Muscle of back (tissue), 11 donors: ENCODE data around the gene KLF1. TPM values are rescaled to one million over a fixed set of nuclear protein-coding genes. Genes with fewer than 3 reads are reported as not detected.
A peak's percentile ranks its signal among the peaks of the same experiment; 100 is the strongest.

Experiments
- DNase-seq, 3 donors: peaks; one replicate each; pipeline versions ENCODE4 v3.0.0 to v3.0.0-alpha.2; 2013
- polyA plus RNA-seq, 10 donors: library from polyadenylated mRNA; unstranded; fragments of 120-200 nt; gene quantifications; one replicate each; pipeline ENCODE4 v1.2.1, GENCODE V29; 2013; ENCODE audit not compliant: insufficient read length in 10 of 10

Gene KLF1
- polyA plus RNA-seq, 10 donors: 0.19 to 1.6 (median 0.68) TPM

DNA sequence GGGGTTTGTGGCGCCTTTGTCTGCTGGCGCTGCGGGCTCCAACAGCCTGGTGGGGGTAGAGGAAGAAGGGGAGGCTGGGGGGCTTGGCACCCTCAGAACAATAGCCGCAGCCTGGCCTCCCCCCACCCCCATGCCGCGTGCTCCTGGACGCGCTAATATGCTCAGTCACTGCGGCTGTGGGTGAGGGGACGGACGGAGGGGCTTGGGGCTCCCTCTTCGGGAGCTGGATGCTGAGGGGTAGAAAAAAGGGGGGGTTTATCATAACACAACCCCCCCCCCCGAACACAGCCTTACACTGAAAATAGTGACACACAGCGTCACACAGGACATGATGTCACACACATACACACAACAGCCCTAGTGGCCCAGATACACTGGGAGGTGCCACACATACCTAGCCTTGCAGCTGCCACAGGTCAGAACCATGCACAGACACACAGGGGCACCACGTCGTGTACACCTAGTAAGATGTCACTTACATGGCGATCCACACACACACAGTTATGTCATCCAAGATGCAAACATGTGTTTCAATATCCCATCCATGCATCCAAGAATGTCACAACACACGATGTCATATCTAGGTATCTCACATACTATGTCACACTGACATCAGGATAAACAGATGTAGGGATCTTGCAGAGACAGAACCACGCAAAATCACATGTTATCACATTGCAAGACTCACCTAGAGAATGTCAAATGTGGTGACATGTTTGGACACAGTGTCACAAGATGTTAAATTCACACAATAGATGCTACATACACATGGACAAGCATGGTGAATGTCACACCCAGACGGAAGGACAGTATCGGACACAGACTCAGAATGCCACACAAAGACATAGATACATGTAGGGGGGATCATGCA lies 47.9 kb downstream of the KLF1 start:
- DNase-seq: no peak

DNA sequence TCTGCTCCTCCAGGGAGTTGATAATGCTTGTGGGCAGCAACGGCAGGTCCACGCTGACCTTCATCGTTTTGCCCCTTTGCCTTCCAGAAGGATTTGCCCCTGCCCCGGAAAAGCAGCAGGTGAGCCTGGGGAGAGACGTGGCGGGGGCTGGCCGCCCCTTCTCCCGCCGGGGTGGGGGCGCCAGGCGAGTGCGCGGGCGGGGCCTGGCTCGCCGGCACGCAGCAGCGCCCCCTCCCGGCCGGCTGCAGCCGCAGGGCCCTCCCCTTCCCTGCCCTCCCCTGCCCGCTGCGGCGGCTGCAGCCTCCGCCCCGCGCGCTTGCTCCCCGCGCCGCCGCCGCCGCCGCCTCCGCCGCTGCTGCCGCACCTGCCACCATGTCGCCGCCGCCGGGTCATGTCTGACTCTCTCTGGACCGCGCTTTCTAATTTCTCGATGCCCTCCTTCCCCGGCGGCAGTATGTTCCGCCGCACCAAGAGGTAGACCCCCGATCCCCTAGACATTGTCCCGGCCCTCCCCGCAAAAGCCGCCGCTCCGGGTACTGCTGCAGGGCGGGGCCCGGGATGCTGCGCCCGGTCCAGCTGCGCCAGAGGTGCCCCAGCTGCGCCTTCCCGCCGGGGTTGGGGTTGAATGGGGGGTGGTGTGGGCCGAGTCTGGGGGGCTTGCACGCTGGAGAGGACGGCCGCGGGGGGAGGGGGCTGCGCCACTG lies 48.7 kb downstream of the KLF1 start, which contains the start of gene MAST1:
Gene MAST1 (plus strand): TSS at position 334 of the 704 bp plus-strand sequence. CDS start 58 bp downstream, at position 392.
- peak in 1 of 3 donors; percentile 42 for DNase-seq

DNA sequence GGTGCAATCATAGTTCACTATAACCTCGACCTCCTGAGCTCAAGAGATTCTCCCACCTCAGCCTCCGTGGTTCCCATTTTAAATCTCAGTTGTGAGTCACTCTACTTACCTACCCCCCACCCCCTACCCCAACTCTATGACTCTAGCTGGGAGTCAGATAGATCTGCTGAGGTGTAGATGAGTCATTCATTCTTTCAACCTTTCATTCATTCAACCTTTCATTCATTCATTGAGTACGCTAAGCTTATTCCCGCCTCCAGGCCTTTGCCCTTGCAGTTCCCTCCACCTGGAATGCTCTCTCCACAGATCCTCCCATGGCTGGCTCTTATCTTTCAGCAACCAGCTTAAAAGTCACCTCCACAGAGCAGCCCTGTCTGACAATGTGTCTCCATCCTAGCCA lies 49.8 kb downstream of the KLF1 start:
- no peak for DNase-seq

DNA sequence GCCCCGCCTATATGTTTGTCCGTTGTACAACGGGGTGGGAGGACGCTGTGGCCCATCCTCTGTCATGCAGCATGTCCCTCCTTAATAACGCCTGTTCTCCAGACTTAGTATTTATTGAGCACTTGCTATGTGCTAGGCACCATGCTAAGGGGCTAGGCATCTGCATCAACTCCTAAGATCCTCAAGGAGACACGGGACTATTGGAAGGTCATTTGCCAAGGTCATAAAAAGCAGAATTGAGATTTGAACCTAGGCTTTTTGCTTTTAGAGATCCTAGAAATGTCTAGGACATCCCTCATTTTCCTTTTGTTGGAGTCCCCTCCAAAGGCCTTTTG lies 50.5 kb downstream of the KLF1 start:
- no peak for DNase-seq

DNA sequence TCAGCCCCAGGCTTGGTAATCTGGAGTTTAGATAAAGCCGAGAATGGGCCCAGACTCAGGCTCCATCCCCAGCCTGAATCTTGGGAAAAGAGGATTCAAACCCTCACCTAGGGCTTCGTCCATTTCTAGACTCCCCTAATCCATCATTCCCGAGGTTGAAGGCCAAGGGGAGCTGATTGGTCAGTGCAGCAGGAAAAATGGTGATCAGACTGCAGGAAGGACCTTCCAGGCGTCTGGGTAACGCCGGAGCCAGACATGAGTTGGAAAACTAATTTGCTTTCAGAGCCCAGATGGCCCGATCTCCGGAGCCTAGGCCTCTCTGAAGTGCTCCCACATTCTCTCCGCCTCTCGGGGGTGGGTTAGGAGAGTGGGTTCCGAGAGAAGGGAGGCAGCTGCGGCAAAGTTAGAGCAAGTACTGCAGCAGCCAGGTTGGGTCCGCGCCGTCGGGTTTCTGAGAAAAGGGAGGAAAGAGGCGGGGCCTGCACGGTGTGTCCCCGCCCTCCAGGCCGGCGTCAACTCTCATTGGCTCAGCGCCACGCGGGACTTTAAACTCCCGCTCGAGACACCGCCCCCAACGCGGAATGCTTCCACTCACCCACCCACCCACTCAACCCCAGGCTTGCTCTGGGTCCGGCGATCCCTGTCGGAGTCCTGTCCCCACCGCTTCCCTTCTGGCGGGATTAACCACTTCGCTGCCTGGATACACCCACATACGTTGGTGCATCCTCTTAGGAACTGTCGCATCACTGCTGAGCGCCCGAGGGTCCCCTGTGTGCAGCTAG lies 51.8 kb downstream of the KLF1 start:
- peak in 1 of 3 donors; percentile 40 for DNase-seq

DNA sequence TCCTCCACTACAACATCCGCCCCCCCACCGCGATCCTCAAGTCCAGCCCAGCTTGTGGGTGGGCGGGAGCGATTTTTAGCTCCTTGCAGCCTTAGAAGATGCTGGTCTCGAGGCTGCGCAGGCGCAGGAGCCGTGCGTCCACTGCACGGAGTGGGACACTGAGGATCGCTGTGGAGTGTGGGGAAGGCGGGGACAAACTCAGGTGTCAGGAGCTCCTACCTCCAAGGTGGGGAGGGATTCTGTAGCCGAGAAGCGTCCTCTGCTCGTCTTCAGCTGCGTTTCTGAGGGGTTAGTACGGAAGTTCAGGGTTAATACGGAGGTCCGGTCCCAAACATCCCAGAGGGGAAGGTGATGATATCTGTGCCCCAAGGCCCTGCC lies 52.4 kb downstream of the KLF1 start, which contains the start of gene RTBDN:
Gene RTBDN (minus strand): TSS at position 14 of the 378 bp plus-strand sequence. CDS start 4,600 bp downstream, outside the sequence.
- DNase-seq: no peak

Other genes with a start within 250 kb of the KLF1 start
- 10 to 100 TPM; 23.1 to 38.2 (median 27.9) TPM for gene MAN2B1, start 220.5 kb downstream of the KLF1 start, polyA plus RNA-seq
- 10 to 100 TPM in 6 of 10 donors, 1 to 10 TPM in 4; 5.8 to 13.2 (median 10.6) TPM for gene WDR83, start 220.4 kb downstream of the KLF1 start, polyA plus RNA-seq
- gene DHPS, start 205.3 kb downstream of the KLF1 start, polyA plus RNA-seq: 10 to 100 TPM; 52.3 to 63.0 (median 59.8) TPM
- not detected for gene GNG14, start 199.2 kb downstream of the KLF1 start, polyA plus RNA-seq
- gene FBXW9, start 190.6 kb downstream of the KLF1 start, polyA plus RNA-seq: 1 to 10 TPM; 2.5 to 6.3 (median 4.1) TPM
- gene TNPO2, start 163.3 kb downstream of the KLF1 start, polyA plus RNA-seq: 10 to 100 TPM; 44.6 to 69.5 (median 54.9) TPM
- 100 to 1,000 TPM; 130 to 217 (median 172) TPM for gene TRIR, start 152.5 kb downstream of the KLF1 start, polyA plus RNA-seq
- gene GET3, start 149.7 kb downstream of the KLF1 start, polyA plus RNA-seq: 10 to 100 TPM; 36.3 to 54.8 (median 41.8) TPM
- gene BEST2, start 135.4 kb downstream of the KLF1 start, polyA plus RNA-seq: not detected
- 10 to 100 TPM; 15.9 to 42.5 (median 22.4) TPM for gene HOOK2, start 111.6 kb downstream of the KLF1 start, polyA plus RNA-seq
- 100 to 1,000 TPM in 1 of 10 donors, 10 to 100 TPM in 9; 13.8 to 217 (median 45.0) TPM for gene JUNB, start 95.7 kb downstream of the KLF1 start, polyA plus RNA-seq
- 100 to 1,000 TPM; 135 to 183 (median 163) TPM for gene PRDX2, start 85.4 kb downstream of the KLF1 start, polyA plus RNA-seq
- gene THSD8, start 85.1 kb downstream of the KLF1 start, polyA plus RNA-seq: 1 to 10 TPM; 1.3 to 6.3 (median 3.3) TPM
- 10 to 100 TPM; 13.4 to 36.2 (median 19.9) TPM for gene RNASEH2A, start 80.6 kb downstream of the KLF1 start, polyA plus RNA-seq
- not detected for gene RTBDN, start 52.6 kb downstream of the KLF1 start, polyA plus RNA-seq
- gene MAST1, start 48.7 kb downstream of the KLF1 start, polyA plus RNA-seq: under 1 TPM in 9 of 10 donors, not detected in 1; 0.11 to 0.91 (median 0.66) TPM
- gene DNASE2, start 5.8 kb downstream of the KLF1 start, polyA plus RNA-seq: 10 to 100 TPM in 4 of 10 donors, 1 to 10 TPM in 6; 6.1 to 13.9 (median 9.4) TPM
- gene GCDH, start 4.0 kb upstream of the KLF1 start, polyA plus RNA-seq: 10 to 100 TPM; 19.1 to 33.2 (median 27.2) TPM
- gene SYCE2, start 32.1 kb upstream of the KLF1 start, polyA plus RNA-seq: 1 to 10 TPM; 1.7 to 5.8 (median 2.6) TPM
- 10 to 100 TPM; 32.6 to 45.3 (median 36.1) TPM for gene FARSA, start 46.5 kb upstream of the KLF1 start, polyA plus RNA-seq
- 100 to 1,000 TPM; 322 to 587 (median 412) TPM for gene CALR, start 51.4 kb upstream of the KLF1 start, polyA plus RNA-seq
- 100 to 1,000 TPM; 104 to 133 (median 113) TPM for gene RAD23A, start 58.7 kb upstream of the KLF1 start, polyA plus RNA-seq
- 10 to 100 TPM; 31.4 to 56.6 (median 38.7) TPM for gene GADD45GIP1, start 70.0 kb upstream of the KLF1 start, polyA plus RNA-seq
- gene DAND5, start 82.4 kb upstream of the KLF1 start, polyA plus RNA-seq: under 1 TPM in 8 of 10 donors, not detected in 2; 0.08 to 0.38 (median 0.14) TPM
- 100 to 1,000 TPM in 9 of 10 donors, 10 to 100 TPM in 1; 89.1 to 136 (median 111) TPM for gene NFIX, start 108.3 kb upstream of the KLF1 start, polyA plus RNA-seq
- gene LYL1, start 215.7 kb upstream of the KLF1 start, polyA plus RNA-seq: 1 to 10 TPM; 2.4 to 7.4 (median 4.1) TPM
- gene TRMT1, start 229.5 kb upstream of the KLF1 start, polyA plus RNA-seq: 10 to 100 TPM; 16.6 to 38.8 (median 23.8) TPM
- gene NACC1, start 231.1 kb upstream of the KLF1 start, polyA plus RNA-seq: 10 to 100 TPM; 13.4 to 23.2 (median 17.3) TPM